Smooth muscle cell (in vitro differentiated cells): ENCODE measurements around the gene BAIAP2. TPM values are rescaled to one million over a fixed set of nuclear protein-coding genes. Genes with fewer than 3 reads are reported as not detected.

Experiments
- DNase-seq: peaks from one replicate; lab custom pipeline; 2025; ENCODE audit not compliant: unreplicated experiment; lab: John Stamatoyannopoulos, UW
- H2AFZ ChIP-seq: fragments of 200-600 bp; sonication (generic); 2 replicates; pipeline ENCODE4 v1.6.0; 2016; ENCODE audit warnings: antibody characterized with exemption, low read depth, mild to moderate bottlenecking
- H3F3A ChIP-seq: fragments of 200-600 bp; sonication (generic); 2 replicates; pipeline ENCODE4 v1.6.0; 2017; ENCODE audit warnings: antibody characterized with exemption, low read depth
- H3K27ac ChIP-seq: fragments of 200-600 bp; sonication (generic); 2 replicates; pipeline ENCODE4 v1.5.1; 2016; ENCODE audit warnings: low read depth, mild to moderate bottlenecking
- H3K27me3 ChIP-seq: fragments of 200-600 bp; sonication (generic); 2 replicates; pipeline ENCODE4 v1.6.1; 2016; ENCODE audit warnings: low read depth, mild to moderate bottlenecking
- H3K36me3 ChIP-seq: fragments of 200-600 bp; sonication (generic); 2 replicates; pipeline ENCODE4 v1.5.1; 2016; ENCODE audit warnings: low read depth
- H3K4me1 ChIP-seq: fragments of 200-600 bp; sonication (generic); 2 replicates; pipeline ENCODE4 v1.5.1; 2016; ENCODE audit warnings: low read depth
- H3K4me2 ChIP-seq: fragments of 200-600 bp; sonication (generic); 2 replicates; pipeline ENCODE4 v1.6.0; 2016; ENCODE audit warnings: mild to moderate bottlenecking
- H3K4me3 ChIP-seq: fragments of 200-600 bp; sonication (generic); 2 replicates; pipeline ENCODE4 v1.5.1; 2016; ENCODE audit warnings: mild to moderate bottlenecking
- H3K79me2 ChIP-seq: fragments of 200-600 bp; sonication (generic); 2 replicates; pipeline ENCODE4 v1.6.0; 2016; ENCODE audit warnings: low read depth, mild to moderate bottlenecking
- H3K9ac ChIP-seq: fragments of 200-600 bp; sonication (generic); 2 replicates; pipeline ENCODE4 v1.6.0; 2016; ENCODE audit warnings: low read depth
- H3K9me3 ChIP-seq: fragments of 200-600 bp; sonication (generic); replicated peaks from 2 replicates; pipeline ENCODE4 v1.5.1; 2016; ENCODE audit warnings: low read depth
- H4K20me1 ChIP-seq: fragments of 200-600 bp; sonication (generic); 2 replicates; pipeline ENCODE4 v1.6.0; 2016; ENCODE audit warnings: low read depth
- CTCF ChIP-seq: fragments of 200-600 bp; sonication (generic); IDR thresholded peaks from 2 replicates; pipeline ENCODE4 v1.5.1; 2017; ENCODE audit warnings: borderline replicate concordance, mild to moderate bottlenecking, antibody characterized with exemption; ENCODE audit not compliant: insufficient read depth, poor library complexity, severe bottlenecking
- WGBS: methylation state at CpG from one replicate; pipeline ENCODE4 v1.1.7; 2016; ENCODE audit warnings: low lambda C conversion rate; 5-methylcytosine and 5-hydroxymethylcytosine counted together
- polyA plus RNA-seq: library from polyadenylated mRNA; unstranded; fragments of >200 nt; fragmentation: Nextera tagmentation; extraction: Ambion mirVana; gene quantifications from 2 replicates; pipeline ENCODE4 v1.2.1, GENCODE V29; 2016
- total RNA-seq: library from RNA; depleted of rRNA; stranded (reverse); fragments of >200 nt; gene quantifications from 2 replicates; pipeline ENCODE4 v1.2.3, GENCODE V29; 2014

The BAIAP2 gene
- total and polyA plus RNA-seq, 2 experiments from 2014 or later, result 26.6 to 41.9 TPM

GRCh38 chr17:81049973-81050551 lies 15.1 kb downstream of the BAIAP2 start:
- WGBS, result 85% methylated on average over 26 of the region's 26 CpGs
- TF ChIP-seq CTCF, result no peak
- no peak for DNase-seq
- H3K9me3 ChIP-seq, result no peaks in the 10 kb centered on the region
- no peak overlapping the region for H3K4me3 ChIP-seq
- H4K20me1 ChIP-seq, result peaks cover 95% of the 10 kb centered on the region
- no peaks in the 10 kb centered on the region for H3K36me3 ChIP-seq
- H3K79me2 ChIP-seq, result peaks cover 84% of the 10 kb centered on the region
- peak overlapping the region; percentile 4 for H3K4me2 ChIP-seq
- no peak overlapping the region for H2AFZ ChIP-seq
- H3K4me1 ChIP-seq, result peaks cover 4% of the 10 kb centered on the region
- no peaks in the 10 kb centered on the region for H3K27me3 ChIP-seq
- peak overlapping the region; percentile 9 for H3K27ac ChIP-seq
- H3F3A ChIP-seq, result no peaks in the 10 kb centered on the region
- no peak overlapping the region for H3K9ac ChIP-seq

- Histone ChIP-seq H3K4me3 (no peak overlapping the region), H4K20me1 (peaks cover 92% of the 10 kb centered on the region), H3K36me3 (no peaks in the 10 kb centered on the region), H3K4me1 (peaks cover 4% of the 10 kb centered on the region), H2AFZ (no peak overlapping the region), H3K79me2 (peaks cover 77% of the 10 kb centered on the region), H3K9ac (no peak overlapping the region), H3K9me3 (no peaks in the 10 kb centered on the region), H3K27ac (peak overlapping the region; percentile 69), H3K27me3 (no peaks in the 10 kb centered on the region), H3K4me2 (no peak overlapping the region), H3F3A (no peaks in the 10 kb centered on the region)
- DNase-seq, result no peak
- TF ChIP-seq CTCF, result no peak
- 87% methylated on average over 32 of the region's 32 CpGs for WGBS
Measured at GRCh38 chr17:81050645-81051625, 16.0 kb downstream of the BAIAP2 start.

GRCh38 chr17:81052199-81052997 lies 17.4 kb downstream of the BAIAP2 start:
- 78% methylated on average over 27 of the region's 31 CpGs for WGBS
- Histone ChIP-seq H4K20me1 (peaks cover 85% of the 10 kb centered on the region), H3K9me3 (no peaks in the 10 kb centered on the region), H3K4me1 (peaks cover 12% of the 10 kb centered on the region), H3K4me3 (no peak overlapping the region), H3K9ac (no peak overlapping the region), H3K36me3 (no peaks in the 10 kb centered on the region), H3K4me2 (no peak overlapping the region), H3K27me3 (no peaks in the 10 kb centered on the region), H3K27ac (no peak overlapping the region), H3F3A (no peaks in the 10 kb centered on the region), H3K79me2 (peaks cover 70% of the 10 kb centered on the region), H2AFZ (no peak overlapping the region)
- DNase-seq, result no peak
- TF ChIP-seq CTCF, result no peak
